ENCODE measurements around the gene FBXW11. TPM values are rescaled to one million over a fixed set of nuclear protein-coding genes. Genes with fewer than 3 reads are reported as not detected.
A peak's percentile ranks its signal among the peaks of the same experiment; 100 is the strongest.

The FBXW11 gene
- total RNA-seq (62.4 and 64.8 TPM in 2 replicates), polyA plus RNA-seq (19.7 and 37.2 TPM in 2 replicates), polyA minus RNA-seq (49.2 and 63.0 TPM in 2 replicates)
- total RNA-seq (2013): 82.3 TPM

- peak within 1 kb of the TSS; percentile 92 for H2AFZ ChIP-seq (ENCODE audit: insufficient read depth, low read depth, low read length, poor library complexity, severe bottlenecking)
- peaks cover 49% of the 10 kb centered on the region for H3K4me1 Mint-ChIP-seq
- ATAC-seq (ENCODE audit: low read depth): peak; percentile 85
Measured at GRCh38 chr5:172006321-172007174, at the start of gene FBXW11. Gene FBXW11 (minus strand): TSS chr5:172006638. CDS start chr5:172006502, 136 bp downstream.

More at GRCh38 chr5:172006321-172007174, at the start of gene FBXW11:
- intact Hi-C loops (cut with micrococcal nuclease): loop anchor here (1.0 to 10.0 kb wide), 6 partner anchors 105 to 1138 kb away; partner anchors contain the start of genes BNIP1, CREBRF, DUSP1 and NPM1
- under 1% methylated on average over 81 of the region's 81 CpGs for whole genome bisulfite sequencing (ENCODE audit: insufficient coverage)
- peaks cover 64% of the 10 kb centered on the region for H3K79me2 ChIP-seq (ENCODE audit: control insufficient read depth, insufficient read depth, low read length)
- H3K4me1 ChIP-seq (ENCODE audit: control insufficient read depth in 2 of 2, insufficient read depth in 2 of 2, low read length in 2 of 2): peaks cover 44 to 47% of the 10 kb centered on the region in 2 donors
- CTCF ChIA-PET: interaction anchor here (0.7 to 11.5 kb wide), 16 partner anchors 10 to 182 kb away, joined by 3 to 130 read pairs (median 4); partner anchors contain the start of gene STK10
- peak within 1 kb of the TSS; percentile 81 for H3K4me2 ChIP-seq (replicated peaks; ENCODE audit: low read depth, low read length, poor library complexity, severe bottlenecking)
- Mint-ChIP-seq H3K4me3 (peak within 1 kb of the TSS; percentile 92), H3K27ac (peak within 1 kb of the TSS; percentile 93), H3K27me3 (no peaks in the 10 kb centered on the region), H3K9me3 (ENCODE audit: insufficient read depth) (no peaks in the 10 kb centered on the region)
- no peaks in the 10 kb centered on the region for H3K9me3 ChIP-seq (ENCODE audit: control extremely low read depth in 1 of 3, control insufficient read depth in 2 of 3, insufficient read depth in 1 of 3, low read length in 2 of 3)
- peak within 1 kb of the TSS; percentile 96 to 97 for H3K27ac ChIP-seq (ENCODE audit: low read length in 2 of 2)
- DNase-seq: peak; percentile 97
- POLR2A ChIA-PET: interaction anchor here (0.6 to 1.5 kb wide), 14 partner anchors 10 to 953 kb away, joined by 3 to 7 read pairs (median 3); partner anchors contain the start of genes NPM1, RPL26L1 and STK10
- peak within 1 kb of the TSS; percentile 77 to 94 (median 90) for H3K4me3 ChIP-seq (ENCODE audit: control extremely low read depth in 1 of 5, extremely low read depth in 1 of 5, insufficient read depth in 1 of 5, low read depth in 2 of 5, low read length in 4 of 5)
- H4K20me1 ChIP-seq (ENCODE audit: control insufficient read depth, insufficient read depth, low read length, poor library complexity, severe bottlenecking): peaks cover 18% of the 10 kb centered on the region
- peak within 1 kb of the TSS; percentile 89 for H3K9ac ChIP-seq (ENCODE audit: low read length)
- no peak for TF ChIP-seq EZH2 (IDR thresholded peaks at IDR 0.05; ENCODE audit: borderline replicate concordance, insufficient read depth, low read depth, low read length, poor library complexity, severe bottlenecking)
- TF ChIP-seq CTCF (IDR thresholded peaks at IDR 0.05): no peak
- H3K27me3 ChIP-seq (replicated peaks in 1 of 4; ENCODE audit: control extremely low read depth in 1 of 4, control insufficient read depth in 3 of 4, insufficient read depth in 4 of 4, low read length in 3 of 4): no peaks in the 10 kb centered on the region
- H3K36me3 ChIP-seq (replicated peaks in 1 of 2; ENCODE audit: control extremely low read depth in 1 of 2, control insufficient read depth in 1 of 2, extremely low read depth in 1 of 2, insufficient read depth in 2 of 2, low read length in 1 of 2): peaks cover 2 to 4% of the 10 kb centered on the region in 2 experiments
